ENCODE data around the gene BTBD2.

BTBD2 gene

DNA sequence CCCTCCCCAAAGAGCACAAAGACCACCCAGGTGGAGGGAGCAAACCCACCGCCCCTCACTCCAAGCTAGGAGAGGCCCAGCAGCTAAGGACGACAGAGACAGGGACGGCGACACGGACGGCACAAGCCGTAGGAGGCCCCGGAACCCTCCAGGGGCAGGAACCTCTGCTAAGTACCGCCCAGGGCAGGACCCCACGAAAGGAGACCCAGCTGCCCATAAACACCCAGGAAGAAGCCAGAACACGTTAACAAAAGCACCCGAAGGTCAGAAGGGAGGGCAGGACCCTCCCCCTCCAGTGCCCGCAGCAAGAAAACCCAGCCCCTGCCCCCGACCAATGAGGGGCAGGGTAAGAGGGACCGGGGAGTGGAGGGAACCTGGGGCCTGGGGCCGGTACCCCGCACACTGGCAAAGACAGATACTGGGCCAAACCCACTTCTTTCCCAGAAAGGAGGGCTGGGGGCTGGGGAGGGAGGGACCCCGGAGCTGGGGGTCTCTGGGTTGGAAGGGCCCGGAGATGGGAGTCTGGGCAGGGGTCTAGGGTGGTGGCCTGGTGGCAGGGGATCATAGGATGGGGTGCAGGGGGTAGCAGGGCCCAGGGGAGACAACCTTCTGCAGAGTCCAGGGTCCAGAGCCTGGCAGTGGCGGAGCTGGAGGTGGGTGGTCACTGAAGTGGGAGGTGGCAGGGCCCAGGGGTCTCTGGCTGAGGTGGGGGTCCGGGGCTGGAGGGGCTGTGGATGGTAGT is 2.4 kb downstream of the BTBD2 start:
- Histone ChIP-seq H3K9me3 (ENCODE audit: control insufficient read depth, insufficient read depth, low read length) (no peaks in the 10 kb centered on the region), H3K27ac (ENCODE audit: low read length) (no peak overlapping the region), H3K27me3 (ENCODE audit: control insufficient read depth, insufficient read depth, low read length) (no peaks in the 10 kb centered on the region), H3K4me3 (ENCODE audit: low read length) (no peak overlapping the region), H3K36me3 (ENCODE audit: control insufficient read depth, insufficient read depth, low read length) (0 out of 2 replicates have a peak, but pooled peaks cover 2% of the 10 kb centered on the region), H3K4me1 (ENCODE audit: control insufficient read depth, insufficient read depth, low read length) (peaks cover 6% of the 10 kb centered on the region; the same call in 1 of the 2 replicates)
- WGBS (ENCODE audit: insufficient coverage, insufficient read length) = no CpG with 5 or more reads among the region's 21 CpGs
- DNase-seq (ENCODE audit: low read depth, low spot score) = no peak

DNA sequence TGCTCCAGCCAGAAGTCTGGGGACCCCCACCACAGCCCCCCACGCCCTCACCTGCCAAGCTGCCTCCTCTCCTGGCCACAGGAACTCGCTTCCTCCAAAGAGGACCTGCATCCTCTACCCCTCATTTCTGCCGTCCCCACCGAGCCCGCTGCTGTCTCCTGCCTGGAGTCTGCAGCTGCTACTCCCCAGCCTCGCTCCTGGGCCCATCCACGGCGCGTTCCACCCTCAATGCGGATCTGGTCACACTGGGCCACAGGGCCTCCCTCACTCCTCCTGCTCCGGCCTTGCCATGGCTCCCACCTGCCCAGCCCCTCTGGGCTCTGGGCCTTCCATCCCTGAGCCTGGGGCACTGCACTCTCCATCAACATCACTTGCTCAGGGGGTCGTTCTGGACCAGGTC is 4.3 kb downstream of the BTBD2 start:
- Histone ChIP-seq H3K36me3 (ENCODE audit: control insufficient read depth, insufficient read depth, low read length) (0 out of 2 replicates have a peak, but pooled peaks cover 2% of the 10 kb centered on the region), H3K27me3 (ENCODE audit: control insufficient read depth, insufficient read depth, low read length) (no peaks in the 10 kb centered on the region), H3K27ac (ENCODE audit: low read length) (no peak overlapping the region), H3K4me3 (ENCODE audit: low read length) (no peak overlapping the region), H3K4me1 (ENCODE audit: control insufficient read depth, insufficient read depth, low read length) (peaks cover 6% of the 10 kb centered on the region; the same call in 1 of the 2 replicates), H3K9me3 (ENCODE audit: control insufficient read depth, insufficient read depth, low read length) (no peaks in the 10 kb centered on the region)
- no CpG with 5 or more reads among the region's 12 CpGs for WGBS (ENCODE audit: insufficient coverage, insufficient read length)
- no peak for DNase-seq (ENCODE audit: low read depth, low spot score)

DNA sequence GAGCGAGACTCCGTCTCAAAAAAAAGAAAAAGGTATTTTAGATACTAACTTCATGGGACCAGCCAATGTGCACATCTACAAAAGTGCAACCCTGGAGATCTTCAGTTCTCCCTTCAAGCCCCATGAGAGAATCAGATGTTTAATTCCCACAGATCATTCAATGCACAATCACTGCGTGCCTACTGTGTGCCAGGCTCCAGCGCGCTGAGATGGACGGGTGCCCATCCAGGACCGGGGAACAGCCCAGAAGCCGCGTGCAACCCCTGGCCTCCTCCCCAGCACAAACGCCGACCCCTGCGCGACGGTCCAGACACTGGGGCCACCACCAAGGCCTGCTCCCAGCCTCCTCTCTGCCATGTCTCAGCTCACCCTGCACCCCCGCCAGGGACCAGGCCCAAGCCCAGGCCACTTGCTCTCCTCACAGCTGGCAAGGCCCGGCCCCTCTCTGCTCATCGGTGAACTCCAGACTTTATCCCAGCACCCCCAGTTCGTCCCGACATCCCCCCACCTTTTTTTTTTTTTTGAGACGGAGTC is 5.3 kb downstream of the BTBD2 start:
- H3K27me3 ChIP-seq (ENCODE audit: control insufficient read depth, insufficient read depth, low read length) = no peaks in the 10 kb centered on the region
- no peaks in the 10 kb centered on the region for H3K9me3 ChIP-seq (ENCODE audit: control insufficient read depth, insufficient read depth, low read length)
- no peak for DNase-seq (ENCODE audit: low read depth, low spot score)
- H3K27ac ChIP-seq (ENCODE audit: low read length) = no peak overlapping the region
- no CpG with 5 or more reads among the region's 20 CpGs for WGBS (ENCODE audit: insufficient coverage, insufficient read length)
- peaks cover 6% of the 10 kb centered on the region; the same call in 1 of the 2 replicates for H3K4me1 ChIP-seq (ENCODE audit: control insufficient read depth, insufficient read depth, low read length)
- H3K4me3 ChIP-seq (ENCODE audit: low read length) = no peak overlapping the region
- H3K36me3 ChIP-seq (ENCODE audit: control insufficient read depth, insufficient read depth, low read length) = 0 out of 2 replicates have a peak, but pooled peaks cover 2% of the 10 kb centered on the region

- Histone ChIP-seq H3K27me3 (ENCODE audit: control insufficient read depth, insufficient read depth, low read length) (no peaks in the 10 kb centered on the region), H3K4me3 (ENCODE audit: low read length) (no peak overlapping the region), H3K36me3 (ENCODE audit: control insufficient read depth, insufficient read depth, low read length) (peaks cover 6% of the 10 kb centered on the region; the same call in 1 of the 2 replicates), H3K4me1 (ENCODE audit: control insufficient read depth, insufficient read depth, low read length) (no peaks in the 10 kb centered on the region), H3K9me3 (ENCODE audit: control insufficient read depth, insufficient read depth, low read length) (no peaks in the 10 kb centered on the region), H3K27ac (ENCODE audit: low read length) (no peak overlapping the region)
- no CpG with 5 or more reads among the region's 4 CpGs for whole genome bisulfite sequencing (ENCODE audit: insufficient coverage, insufficient read length)
- DNase-seq (ENCODE audit: low read depth, low spot score) = no peak
These were observed 11.6 kb downstream of the BTBD2 start for GRCh38 chr19:2003874-2004273.

- no CpG with 5 or more reads among the region's 26 CpGs for WGBS (ENCODE audit: insufficient coverage, insufficient read length)
- Histone ChIP-seq H3K4me1 (ENCODE audit: control insufficient read depth, insufficient read depth, low read length) (no peaks in the 10 kb centered on the region), H3K9me3 (ENCODE audit: control insufficient read depth, insufficient read depth, low read length) (no peaks in the 10 kb centered on the region), H3K27me3 (ENCODE audit: control insufficient read depth, insufficient read depth, low read length) (no peaks in the 10 kb centered on the region), H3K4me3 (ENCODE audit: low read length) (no peak overlapping the region), H3K36me3 (ENCODE audit: control insufficient read depth, insufficient read depth, low read length) (peaks cover 6% of the 10 kb centered on the region; the same call in 1 of the 2 replicates), H3K27ac (ENCODE audit: low read length) (no peak overlapping the region)
- DNase-seq (ENCODE audit: low read depth, low spot score) = no peak
These were observed 15.5 kb downstream of the BTBD2 start for GRCh38 chr19:1999856-2000515.

- Histone ChIP-seq H3K4me3 (ENCODE audit: low read length) (no peak overlapping the region), H3K27ac (ENCODE audit: low read length) (no peak overlapping the region), H3K9me3 (ENCODE audit: control insufficient read depth, insufficient read depth, low read length) (no peaks in the 10 kb centered on the region), H3K36me3 (ENCODE audit: control insufficient read depth, insufficient read depth, low read length) (peaks cover 6% of the 10 kb centered on the region; the same call in 1 of the 2 replicates), H3K27me3 (ENCODE audit: control insufficient read depth, insufficient read depth, low read length) (no peaks in the 10 kb centered on the region), H3K4me1 (ENCODE audit: control insufficient read depth, insufficient read depth, low read length) (no peaks in the 10 kb centered on the region)
- DNase-seq (ENCODE audit: low read depth, low spot score) = no peak
- no CpG with 5 or more reads among the region's 52 CpGs for WGBS (ENCODE audit: insufficient coverage, insufficient read length)
These were observed 16.5 kb downstream of the BTBD2 start for GRCh38 chr19:1998712-1999708.

DNA sequence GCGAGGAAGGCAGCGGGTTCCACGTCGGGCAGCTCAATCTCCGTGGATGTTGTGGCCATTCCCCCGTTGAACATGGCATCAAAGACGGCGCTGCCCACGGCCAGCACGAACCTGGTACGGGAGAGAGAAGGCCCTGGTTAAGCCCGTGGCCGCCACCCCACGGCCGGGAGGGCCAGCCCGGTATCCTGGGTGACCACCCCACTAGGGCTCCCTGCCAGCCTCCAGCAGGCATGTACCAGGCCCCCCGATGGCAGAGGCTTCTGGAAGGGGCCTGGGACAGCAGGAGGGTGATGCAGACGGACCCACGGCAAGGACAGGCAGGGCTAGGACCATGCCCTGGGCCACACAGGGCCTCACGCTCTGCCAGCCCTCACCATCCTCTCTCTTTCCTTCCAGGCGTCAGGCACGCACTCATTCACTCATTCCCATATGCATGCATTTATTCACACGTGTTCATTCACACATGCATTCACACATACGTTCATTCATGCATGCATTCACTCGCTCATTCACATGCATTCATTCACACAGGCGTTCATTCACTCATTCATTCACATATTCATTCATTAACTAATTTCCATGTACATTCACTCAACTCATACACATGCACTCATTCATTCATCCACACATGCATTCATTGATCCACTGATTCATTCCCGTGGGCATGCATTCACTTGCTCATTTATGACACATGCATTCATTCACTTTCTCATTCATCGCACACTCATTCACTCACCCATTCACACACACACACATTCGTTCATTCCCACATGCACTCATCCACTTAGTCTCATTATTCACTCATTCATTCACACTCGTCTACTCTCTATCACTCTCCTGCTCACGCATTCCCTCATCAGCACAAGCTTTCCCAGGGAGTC is 17.9 kb downstream of the BTBD2 start:
- 100% methylated on average over 6 of the region's 31 CpGs for WGBS (ENCODE audit: insufficient coverage, insufficient read length)
- H3K9me3 ChIP-seq (ENCODE audit: control insufficient read depth, insufficient read depth, low read length) = no peaks in the 10 kb centered on the region

GRCh38 chr19:1992759-1993260 is 22.7 kb downstream of the BTBD2 start:
- Histone ChIP-seq H3K4me3 (ENCODE audit: low read length) (no peak overlapping the region), H3K4me1 (ENCODE audit: control insufficient read depth, insufficient read depth, low read length) (peaks cover 2% of the 10 kb centered on the region; the same call in 1 of the 2 replicates), H3K9me3 (ENCODE audit: control insufficient read depth, insufficient read depth, low read length) (no peaks in the 10 kb centered on the region), H3K27me3 (ENCODE audit: control insufficient read depth, insufficient read depth, low read length) (no peaks in the 10 kb centered on the region), H3K27ac (ENCODE audit: low read length) (no peak overlapping the region), H3K36me3 (ENCODE audit: control insufficient read depth, insufficient read depth, low read length) (peaks cover 26% of the 10 kb centered on the region)
- no peak for DNase-seq (ENCODE audit: low read depth, low spot score)
- WGBS (ENCODE audit: insufficient coverage, insufficient read length) = no CpG with 5 or more reads among the region's 44 CpGs

More for the DNA sequence above, 17.9 kb downstream of the BTBD2 start:
- H3K4me1 ChIP-seq (ENCODE audit: control insufficient read depth, insufficient read depth, low read length) = peaks cover 2% of the 10 kb centered on the region; the same call in 1 of the 2 replicates
- H3K27me3 ChIP-seq (ENCODE audit: control insufficient read depth, insufficient read depth, low read length) = no peaks in the 10 kb centered on the region
- no peak overlapping the region for H3K4me3 ChIP-seq (ENCODE audit: low read length)
- H3K36me3 ChIP-seq (ENCODE audit: control insufficient read depth, insufficient read depth, low read length) = peaks cover 9% of the 10 kb centered on the region; the same call in 1 of the 2 replicates
- DNase-seq (ENCODE audit: low read depth, low spot score) = no peak
- no peak overlapping the region for H3K27ac ChIP-seq (ENCODE audit: low read length)

Data from iPS DF 6.9 (cell line).